GM19463 (cell line): Measurements from ENCODE around the gene SAC3D1.

Experiments used
- ATAC-seq: cut with Tn5 transposase; IDR thresholded peaks from one replicate; pipeline ENCODE4 v1.9.1; 2021; ENCODE audit warnings: mild to moderate bottlenecking, moderate library complexity; ENCODE audit not compliant: unreplicated experiment

SAC3D1 gene

DNA sequence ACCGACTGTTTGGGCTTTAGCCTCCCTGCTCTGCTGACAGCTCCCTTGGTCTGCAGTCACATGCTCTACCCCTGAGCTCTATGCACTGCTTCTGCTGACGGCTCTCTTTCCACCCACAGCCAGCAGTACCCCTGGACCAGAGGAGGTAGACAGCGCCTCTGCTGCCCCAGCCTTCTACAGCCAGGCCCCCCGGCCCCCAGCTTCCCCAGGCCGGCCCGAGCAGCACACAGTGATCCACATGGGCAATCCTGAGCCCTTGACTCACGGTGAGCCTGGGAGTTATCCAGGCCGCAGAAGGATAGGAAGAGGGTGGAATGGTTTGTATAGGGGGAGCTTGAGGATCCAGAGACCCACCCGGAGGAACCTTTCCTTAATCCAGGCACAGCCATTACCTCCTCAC is 45.8 kb downstream of the SAC3D1 start:
- ATAC-seq = no peak

DNA sequence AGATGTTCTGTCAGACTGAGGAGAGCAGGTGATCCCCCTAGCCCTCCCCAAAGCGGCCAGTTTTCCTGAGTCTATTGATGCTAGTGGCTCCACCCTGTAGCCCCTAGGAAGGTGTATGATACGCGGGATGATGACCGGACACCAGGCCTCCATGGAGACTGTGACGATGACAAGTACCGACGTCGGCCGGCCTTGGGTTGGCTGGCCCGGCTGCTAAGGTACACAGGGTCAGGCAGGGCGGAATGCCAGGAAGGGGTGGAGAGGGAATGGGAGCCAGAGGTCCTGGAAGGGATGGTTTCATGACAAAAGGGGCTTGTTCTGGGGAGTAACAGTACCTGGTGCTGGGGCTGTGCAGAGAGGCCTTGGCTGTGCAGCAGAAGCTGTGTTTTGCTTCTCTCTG is 46.2 kb downstream of the SAC3D1 start:
- ATAC-seq = no peak

DNA sequence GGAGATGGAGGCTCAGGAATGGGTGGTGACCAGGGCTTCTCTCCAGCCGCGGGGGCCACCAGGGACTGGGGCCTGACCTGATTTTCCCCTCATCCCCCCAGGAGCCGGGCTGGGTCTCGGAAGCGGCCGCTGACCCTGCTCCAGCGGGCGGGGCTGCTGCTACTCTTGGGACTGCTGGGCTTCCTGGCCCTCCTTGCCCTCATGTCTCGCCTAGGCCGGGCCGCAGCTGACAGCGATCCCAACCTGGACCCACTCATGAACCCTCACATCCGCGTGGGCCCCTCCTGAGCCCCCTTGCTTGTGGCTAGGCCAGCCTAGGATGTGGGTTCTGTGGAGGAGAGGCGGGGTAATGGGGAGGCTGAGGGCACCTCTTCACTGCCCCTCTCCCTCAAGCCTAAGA is 46.8 kb downstream of the SAC3D1 start:
- no peak for ATAC-seq

DNA sequence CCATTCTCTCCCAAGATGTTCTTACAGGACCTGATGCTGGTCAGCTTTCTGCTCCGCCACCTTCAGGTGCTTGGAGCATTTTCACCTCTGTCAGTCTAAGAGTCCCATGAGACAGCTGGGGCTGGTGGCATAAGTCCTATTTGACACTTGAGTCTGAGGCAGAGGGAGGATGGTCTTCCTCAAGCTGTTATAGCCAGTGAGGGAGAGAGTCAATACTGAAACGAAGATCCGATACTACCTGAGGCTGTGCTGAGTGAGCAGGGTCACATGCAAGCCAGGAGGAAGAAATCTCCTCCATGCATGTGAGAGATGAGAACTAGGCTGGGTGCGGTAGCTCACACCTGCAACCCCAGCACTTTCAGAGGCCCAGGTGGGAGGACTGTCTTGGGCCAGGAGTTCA is 48.6 kb downstream of the SAC3D1 start:
- ATAC-seq = no peak

DNA sequence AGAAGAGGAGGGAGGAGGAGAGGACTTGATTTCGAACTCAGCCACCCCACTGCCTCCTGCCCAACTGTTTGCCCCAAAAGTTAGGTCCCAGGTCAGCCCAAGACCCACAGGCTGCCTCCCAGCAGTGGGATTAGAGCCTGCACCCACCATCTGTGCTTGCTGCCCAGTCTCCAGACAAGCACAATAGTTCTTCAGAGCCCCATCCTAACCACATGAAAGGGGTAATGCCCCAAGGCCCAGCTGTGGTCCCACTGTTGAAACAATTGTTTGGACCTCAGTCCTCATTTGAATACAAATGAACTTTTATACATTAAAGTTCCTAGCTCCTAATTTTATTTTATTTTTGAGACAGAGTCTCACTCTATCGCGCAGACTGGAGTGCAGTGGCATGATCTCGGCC is 49.6 kb downstream of the SAC3D1 start:
- no peak for ATAC-seq
